ENCODE data around the gene AQP2. TPM values are rescaled to one million over a fixed set of nuclear protein-coding genes. Genes with fewer than 3 reads are reported as not detected.

The AQP2 gene
- polyA plus RNA-seq, 1 donor, result 0.01 TPM

GRCh38 chr12:49947593-49948226 is 2.8 kb upstream of the AQP2 start:
- peaks cover 4% of the 10 kb centered on the region for H3K27me3 ChIP-seq (ENCODE audit: control insufficient read depth, insufficient read depth, low read length)
- no CpG with 5 or more reads among the region's 7 CpGs for WGBS (ENCODE audit: insufficient coverage, low lambda C conversion rate)
- no peak overlapping the region for H3K27ac ChIP-seq (ENCODE audit: low read length)
- DNase-seq, result no peak
- H3K9me3 ChIP-seq (ENCODE audit: control insufficient read depth, low read depth, low read length), result no peaks in the 10 kb centered on the region
- no peaks in the 10 kb centered on the region for H3K36me3 ChIP-seq (ENCODE audit: control insufficient read depth, insufficient read depth, low read length)
- H3K4me3 ChIP-seq (ENCODE audit: low read length), result no peak overlapping the region
- H3K4me1 ChIP-seq (ENCODE audit: control insufficient read depth, insufficient read depth, low read length), result peaks cover 19% of the 10 kb centered on the region

GRCh38 chr12:49948866-49949845 is 1.4 kb upstream of the AQP2 start:
- Histone ChIP-seq H3K4me1 (ENCODE audit: control insufficient read depth, insufficient read depth, low read length) (peaks cover 16% of the 10 kb centered on the region), H3K9me3 (ENCODE audit: control insufficient read depth, low read depth, low read length) (no peaks in the 10 kb centered on the region), H3K36me3 (ENCODE audit: control insufficient read depth, insufficient read depth, low read length) (no peaks in the 10 kb centered on the region), H3K27ac (ENCODE audit: low read length) (no peak overlapping the region), H3K27me3 (ENCODE audit: control insufficient read depth, insufficient read depth, low read length) (peaks cover 9% of the 10 kb centered on the region), H3K4me3 (ENCODE audit: low read length) (no peak overlapping the region)
- 100% methylated on average over 1 of the region's 13 CpGs for WGBS (ENCODE audit: insufficient coverage, low lambda C conversion rate)
- no peak for DNase-seq

GRCh38 chr12:49949866-49950265 is 671 bp upstream of the AQP2 start:
- no peak overlapping the region for H3K27ac ChIP-seq (ENCODE audit: low read length)
- DNase-seq, result no peak
- H3K27me3 ChIP-seq (ENCODE audit: control insufficient read depth, insufficient read depth, low read length), result peaks cover 16% of the 10 kb centered on the region
- H3K4me3 ChIP-seq (ENCODE audit: low read length), result no peak overlapping the region
- no CpG with 5 or more reads among the region's 3 CpGs for WGBS (ENCODE audit: insufficient coverage, low lambda C conversion rate)
- H3K4me1 ChIP-seq (ENCODE audit: control insufficient read depth, insufficient read depth, low read length), result peaks cover 14% of the 10 kb centered on the region
- no peaks in the 10 kb centered on the region for H3K36me3 ChIP-seq (ENCODE audit: control insufficient read depth, insufficient read depth, low read length)
- H3K9me3 ChIP-seq (ENCODE audit: control insufficient read depth, low read depth, low read length), result no peaks in the 10 kb centered on the region

- no peak for DNase-seq
- no CpG with 5 or more reads among the region's 14 CpGs for WGBS (ENCODE audit: insufficient coverage, low lambda C conversion rate)
These were observed 1.1 kb downstream of the AQP2 start for GRCh38 chr12:49951411-49952240.

GRCh38 chr12:49952391-49953055 is 2.0 kb downstream of the AQP2 start:
- DNase-seq, result no peak
- H3K4me1 ChIP-seq (ENCODE audit: control insufficient read depth, insufficient read depth, low read length), result no peaks in the 10 kb centered on the region
- no peaks in the 10 kb centered on the region for H3K36me3 ChIP-seq (ENCODE audit: control insufficient read depth, insufficient read depth, low read length)
- peaks cover 42% of the 10 kb centered on the region for H3K27me3 ChIP-seq (ENCODE audit: control insufficient read depth, insufficient read depth, low read length)
- no CpG with 5 or more reads among the region's 1 CpG for WGBS (ENCODE audit: insufficient coverage, low lambda C conversion rate)
- no peak overlapping the region for H3K4me3 ChIP-seq (ENCODE audit: low read length)
- H3K27ac ChIP-seq (ENCODE audit: low read length), result no peak overlapping the region
- H3K9me3 ChIP-seq (ENCODE audit: control insufficient read depth, low read depth, low read length), result peaks cover 5% of the 10 kb centered on the region

More at GRCh38 chr12:49951411-49952240, 1.1 kb downstream of the AQP2 start:
- peaks cover 33% of the 10 kb centered on the region for H3K27me3 ChIP-seq (ENCODE audit: control insufficient read depth, insufficient read depth, low read length)
- no peaks in the 10 kb centered on the region for H3K36me3 ChIP-seq (ENCODE audit: control insufficient read depth, insufficient read depth, low read length)
- peaks cover under 1% of the 10 kb centered on the region for H3K4me1 ChIP-seq (ENCODE audit: control insufficient read depth, insufficient read depth, low read length)
- H3K9me3 ChIP-seq (ENCODE audit: control insufficient read depth, low read depth, low read length), result peaks cover 5% of the 10 kb centered on the region
- H3K4me3 ChIP-seq (ENCODE audit: low read length), result no peak overlapping the region
- H3K27ac ChIP-seq (ENCODE audit: low read length), result no peak overlapping the region

- H3K9me3 ChIP-seq (ENCODE audit: control insufficient read depth, low read depth, low read length), result peaks cover 5% of the 10 kb centered on the region
- H3K36me3 ChIP-seq (ENCODE audit: control insufficient read depth, insufficient read depth, low read length), result no peaks in the 10 kb centered on the region
- H3K4me3 ChIP-seq (ENCODE audit: low read length), result no peak overlapping the region
- no peak overlapping the region for H3K27ac ChIP-seq (ENCODE audit: low read length)
- peaks cover 48% of the 10 kb centered on the region for H3K27me3 ChIP-seq (ENCODE audit: control insufficient read depth, insufficient read depth, low read length)
- 100% methylated on average over 1 of the region's 4 CpGs for WGBS (ENCODE audit: insufficient coverage, low lambda C conversion rate)
- DNase-seq, result no peak
- no peaks in the 10 kb centered on the region for H3K4me1 ChIP-seq (ENCODE audit: control insufficient read depth, insufficient read depth, low read length)
These were observed 2.6 kb downstream of the AQP2 start for GRCh38 chr12:49953151-49953550.

- H3K27ac ChIP-seq (ENCODE audit: low read length), result no peak overlapping the region
- WGBS (ENCODE audit: insufficient coverage, low lambda C conversion rate), result no CpG with 5 or more reads among the region's 21 CpGs
These were observed 3.7 kb downstream of the AQP2 start for GRCh38 chr12:49953961-49954846.

GRCh38 chr12:49954863-49955830 is 4.6 kb downstream of the AQP2 start:
- peaks cover 66% of the 10 kb centered on the region for H3K27me3 ChIP-seq (ENCODE audit: control insufficient read depth, insufficient read depth, low read length)
- H3K9me3 ChIP-seq (ENCODE audit: control insufficient read depth, low read depth, low read length), result peaks cover 5% of the 10 kb centered on the region
- no peak overlapping the region for H3K4me3 ChIP-seq (ENCODE audit: low read length)
- H3K27ac ChIP-seq (ENCODE audit: low read length), result no peak overlapping the region
- no peaks in the 10 kb centered on the region for H3K4me1 ChIP-seq (ENCODE audit: control insufficient read depth, insufficient read depth, low read length)
- DNase-seq, result no peak
- no CpG with 5 or more reads among the region's 53 CpGs for WGBS (ENCODE audit: insufficient coverage, low lambda C conversion rate)
- no peaks in the 10 kb centered on the region for H3K36me3 ChIP-seq (ENCODE audit: control insufficient read depth, insufficient read depth, low read length)

More at GRCh38 chr12:49953961-49954846, 3.7 kb downstream of the AQP2 start:
- Histone ChIP-seq H3K27me3 (ENCODE audit: control insufficient read depth, insufficient read depth, low read length) (peaks cover 57% of the 10 kb centered on the region), H3K4me1 (ENCODE audit: control insufficient read depth, insufficient read depth, low read length) (no peaks in the 10 kb centered on the region), H3K36me3 (ENCODE audit: control insufficient read depth, insufficient read depth, low read length) (no peaks in the 10 kb centered on the region), H3K9me3 (ENCODE audit: control insufficient read depth, low read depth, low read length) (peaks cover 5% of the 10 kb centered on the region), H3K4me3 (ENCODE audit: low read length) (no peak overlapping the region)
- DNase-seq, result no peak
